GM23338 (cell line): ENCODE data around the gene TBL3. TPM values are rescaled to one million over a fixed set of nuclear protein-coding genes. Genes with fewer than 3 reads are reported as not detected.
"Not testable (repeated sequence)": the region's sequence is repeated elsewhere in the genome, so short reads cannot be mapped to it uniquely, and the experiment has no call there.

Experiments used
- ATAC-seq: fragments of 200-7000 bp; cut with Tn5 transposase; 3 replicates; pipeline ENCODE4 v1.9.1; 2020
- DNase-seq: peaks from one replicate; pipeline ENCODE4 v3.0.0-alpha.2; 2015; ENCODE audit warnings: low spot score
- H2AFZ ChIP-seq: fragments of 200-600 bp; sonication (generic); 2 replicates; pipeline ENCODE4 v1.8.0; 2016; ENCODE audit warnings: antibody characterized with exemption, mild to moderate bottlenecking, moderate library complexity
- H3F3A ChIP-seq: fragments of 200-600 bp; sonication (generic); replicated peaks from 2 replicates; pipeline ENCODE4 v1.8.0; 2017; ENCODE audit warnings: antibody characterized with exemption, mixed run types, low read depth
- H3K27ac ChIP-seq: fragments of 200-600 bp; sonication (generic); 2 replicates; pipeline ENCODE4 v1.6.1; 2016; ENCODE audit warnings: low read depth
- H3K27me3 ChIP-seq: fragments of 200-600 bp; sonication (generic); 2 replicates; pipeline ENCODE4 v1.8.0; 2016; ENCODE audit warnings: mild to moderate bottlenecking, mixed run types, moderate library complexity; ENCODE audit not compliant: insufficient read depth
- H3K36me3 ChIP-seq: fragments of 200-600 bp; sonication (generic); 2 replicates; pipeline ENCODE4 v1.8.0; 2016; ENCODE audit warnings: mild to moderate bottlenecking; ENCODE audit not compliant: insufficient read depth
- H3K4me1 ChIP-seq: fragments of 200-600 bp; sonication (generic); 2 replicates; pipeline ENCODE4 v1.8.0; 2016; ENCODE audit warnings: mild to moderate bottlenecking, moderate library complexity; ENCODE audit not compliant: insufficient read depth
- H3K4me2 ChIP-seq: fragments of 200-600 bp; sonication (generic); 2 replicates; pipeline ENCODE4 v1.7.1; 2017; ENCODE audit warnings: mixed run types
- H3K4me3 ChIP-seq: fragments of 200-600 bp; sonication (generic); 2 replicates; pipeline ENCODE4 v1.6.1; 2016; ENCODE audit warnings: mixed run types
- H3K79me2 ChIP-seq: fragments of 200-600 bp; sonication (generic); replicated peaks from 2 replicates; pipeline ENCODE4 v1.8.0; 2017; ENCODE audit warnings: mild to moderate bottlenecking; ENCODE audit not compliant: insufficient read depth
- H3K9me2 ChIP-seq: fragments of 200-600 bp; sonication (generic); 2 replicates; pipeline ENCODE4 v1.8.0; 2017; ENCODE audit not compliant: insufficient read depth
- H4K20me1 ChIP-seq: fragments of 200-600 bp; sonication (generic); replicated peaks from 2 replicates; pipeline ENCODE4 v1.8.0; 2017; ENCODE audit warnings: mild to moderate bottlenecking; ENCODE audit not compliant: insufficient read depth
- H3K27ac Mint-ChIP-seq: 2 replicates; pipeline ENCODE4 v1.8.0; 2020; ENCODE audit warnings: inconsistent platforms, mild to moderate bottlenecking, moderate library complexity, mixed read lengths
- H3K27me3 Mint-ChIP-seq: 3 replicates; pipeline ENCODE4 v1.8.0; 2022; ENCODE audit warnings: low read depth, mild to moderate bottlenecking, moderate library complexity, mixed read lengths, inconsistent platforms; ENCODE audit not compliant: insufficient read depth, poor library complexity
- H3K36me3 Mint-ChIP-seq: 3 replicates; pipeline ENCODE4 v1.8.0; 2021; ENCODE audit warnings: low read depth, mild to moderate bottlenecking, inconsistent platforms, moderate library complexity, mixed read lengths
- H3K4me1 Mint-ChIP-seq: 3 replicates; pipeline ENCODE4 v1.8.0; 2020; ENCODE audit warnings: mild to moderate bottlenecking, inconsistent platforms, mixed read lengths
- H3K4me3 Mint-ChIP-seq: 3 replicates; pipeline ENCODE4 v1.8.0; 2021; ENCODE audit warnings: moderate library complexity, mild to moderate bottlenecking, inconsistent platforms, mixed read lengths
- H3K9me3 Mint-ChIP-seq: 3 replicates; pipeline ENCODE4 v1.8.0; 2020; ENCODE audit warnings: moderate library complexity, mild to moderate bottlenecking, inconsistent platforms, mixed read lengths
- EZH2 ChIP-seq: fragments of 200-600 bp; sonication (generic); IDR thresholded peaks from one replicate; pipeline ENCODE4 v1.8.0; 2017; ENCODE audit warnings: antibody characterized with exemption, mild to moderate bottlenecking, low read depth; ENCODE audit not compliant: unreplicated experiment
- POLR2AphosphoS5 ChIP-seq: IDR thresholded peaks from 2 replicates; pipeline ENCODE4 v1.6.1; 2016; ENCODE audit warnings: antibody characterized with exemption, low read depth
- ZNF331 ChIP-seq: fragments of 250-450 bp; sonication (Bioruptor Pico); IDR thresholded peaks from 2 replicates; pipeline ENCODE4 v1.5.0; 2020; ENCODE audit warnings: low read depth, mild to moderate bottlenecking, moderate library complexity
- polyA plus RNA-seq: library from polyadenylated mRNA; unstranded; fragments of >200 nt; fragmentation: Nextera tagmentation; extraction: Ambion mirVana; gene quantifications from 2 replicates; pipeline ENCODE4 v1.2.1, GENCODE V29; 2016
- total RNA-seq: library from RNA; depleted of rRNA; stranded (reverse); fragments of >200 nt; shearing (Covaris generic); gene quantifications from 2 replicates; pipeline ENCODE4 v1.2.3, GENCODE V29; 2014
- TF ChIP-seq, protein P1 (sequence below): IDR thresholded peaks from 2 replicates; pipeline ENCODE4 v1.6.1; 2016; ENCODE audit warnings: antibody characterized with exemption
- TF ChIP-seq, protein P2 (sequence below): IDR thresholded peaks from one replicate; pipeline ENCODE4 v1.6.1; 2018; ENCODE audit warnings: antibody characterized with exemption; ENCODE audit not compliant: unreplicated experiment

Gene TBL3
- total and polyA plus RNA-seq, 2 experiments from 2014 or later: 67.0 to 157 TPM

DNA sequence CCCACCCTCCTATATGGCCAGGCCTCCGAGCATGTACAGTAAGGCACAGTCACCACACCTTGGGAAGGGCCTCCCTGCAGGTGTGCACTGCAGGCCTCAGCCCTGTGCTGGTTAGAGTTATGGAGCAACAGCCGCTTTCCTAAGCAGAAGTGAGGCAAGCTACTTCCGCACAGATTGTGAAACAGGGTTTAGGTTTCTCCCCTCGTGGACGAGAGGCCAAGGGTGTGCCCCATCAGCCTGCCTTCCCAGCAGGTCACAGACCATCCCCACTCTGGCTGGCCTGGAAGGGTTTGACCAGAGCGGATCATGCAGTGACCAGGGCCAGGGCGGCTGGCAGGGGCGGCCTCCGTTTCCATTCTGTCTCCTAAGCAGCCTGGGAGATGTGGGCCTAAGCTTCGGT, 33.5 kb upstream of the TBL3 start:
- Histone ChIP-seq H3K4me2 (no peak overlapping the region), H3K27me3 (no peaks in the 10 kb centered on the region), H3F3A (0 out of 2 replicates have a peak, but pooled peaks cover 8% of the 10 kb centered on the region), H2AFZ (no peak overlapping the region), H3K79me2 (no peaks in the 10 kb centered on the region), H3K36me3 (no peaks in the 10 kb centered on the region), H3K27ac (no peak overlapping the region), H4K20me1 (no peaks in the 10 kb centered on the region; the same call in 1 of the 2 replicates), H3K4me1 (peaks cover 9% of the 10 kb centered on the region; the same call in 1 of the 2 replicates), H3K4me3 (no peak overlapping the region), H3K9me2 (no peaks in the 10 kb centered on the region)
- ATAC-seq (no peak), DNase-seq (no peak)
- Mint-ChIP-seq H3K4me1 (peaks cover 8% of the 10 kb centered on the region), H3K27me3 (peaks cover 8% of the 10 kb centered on the region), H3K36me3 (peaks cover 16% of the 10 kb centered on the region), H3K4me3 (no peak overlapping the region), H3K27ac (no peak overlapping the region), H3K9me3 (no peaks in the 10 kb centered on the region)
- TF ChIP-seq POLR2AphosphoS5: no peak
- TF ChIP-seq, protein P1, sequence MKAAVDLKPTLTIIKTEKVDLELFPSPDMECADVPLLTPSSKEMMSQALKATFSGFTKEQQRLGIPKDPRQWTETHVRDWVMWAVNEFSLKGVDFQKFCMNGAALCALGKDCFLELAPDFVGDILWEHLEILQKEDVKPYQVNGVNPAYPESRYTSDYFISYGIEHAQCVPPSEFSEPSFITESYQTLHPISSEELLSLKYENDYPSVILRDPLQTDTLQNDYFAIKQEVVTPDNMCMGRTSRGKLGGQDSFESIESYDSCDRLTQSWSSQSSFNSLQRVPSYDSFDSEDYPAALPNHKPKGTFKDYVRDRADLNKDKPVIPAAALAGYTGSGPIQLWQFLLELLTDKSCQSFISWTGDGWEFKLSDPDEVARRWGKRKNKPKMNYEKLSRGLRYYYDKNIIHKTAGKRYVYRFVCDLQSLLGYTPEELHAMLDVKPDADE: no peak
- TF ChIP-seq, protein P2, sequence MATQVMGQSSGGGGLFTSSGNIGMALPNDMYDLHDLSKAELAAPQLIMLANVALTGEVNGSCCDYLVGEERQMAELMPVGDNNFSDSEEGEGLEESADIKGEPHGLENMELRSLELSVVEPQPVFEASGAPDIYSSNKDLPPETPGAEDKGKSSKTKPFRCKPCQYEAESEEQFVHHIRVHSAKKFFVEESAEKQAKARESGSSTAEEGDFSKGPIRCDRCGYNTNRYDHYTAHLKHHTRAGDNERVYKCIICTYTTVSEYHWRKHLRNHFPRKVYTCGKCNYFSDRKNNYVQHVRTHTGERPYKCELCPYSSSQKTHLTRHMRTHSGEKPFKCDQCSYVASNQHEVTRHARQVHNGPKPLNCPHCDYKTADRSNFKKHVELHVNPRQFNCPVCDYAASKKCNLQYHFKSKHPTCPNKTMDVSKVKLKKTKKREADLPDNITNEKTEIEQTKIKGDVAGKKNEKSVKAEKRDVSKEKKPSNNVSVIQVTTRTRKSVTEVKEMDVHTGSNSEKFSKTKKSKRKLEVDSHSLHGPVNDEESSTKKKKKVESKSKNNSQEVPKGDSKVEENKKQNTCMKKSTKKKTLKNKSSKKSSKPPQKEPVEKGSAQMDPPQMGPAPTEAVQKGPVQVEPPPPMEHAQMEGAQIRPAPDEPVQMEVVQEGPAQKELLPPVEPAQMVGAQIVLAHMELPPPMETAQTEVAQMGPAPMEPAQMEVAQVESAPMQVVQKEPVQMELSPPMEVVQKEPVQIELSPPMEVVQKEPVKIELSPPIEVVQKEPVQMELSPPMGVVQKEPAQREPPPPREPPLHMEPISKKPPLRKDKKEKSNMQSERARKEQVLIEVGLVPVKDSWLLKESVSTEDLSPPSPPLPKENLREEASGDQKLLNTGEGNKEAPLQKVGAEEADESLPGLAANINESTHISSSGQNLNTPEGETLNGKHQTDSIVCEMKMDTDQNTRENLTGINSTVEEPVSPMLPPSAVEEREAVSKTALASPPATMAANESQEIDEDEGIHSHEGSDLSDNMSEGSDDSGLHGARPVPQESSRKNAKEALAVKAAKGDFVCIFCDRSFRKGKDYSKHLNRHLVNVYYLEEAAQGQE: no peak
- no peak for TF ChIP-seq ZNF331 (CRISPR knock-in tag)
- no peak for TF ChIP-seq EZH2

DNA sequence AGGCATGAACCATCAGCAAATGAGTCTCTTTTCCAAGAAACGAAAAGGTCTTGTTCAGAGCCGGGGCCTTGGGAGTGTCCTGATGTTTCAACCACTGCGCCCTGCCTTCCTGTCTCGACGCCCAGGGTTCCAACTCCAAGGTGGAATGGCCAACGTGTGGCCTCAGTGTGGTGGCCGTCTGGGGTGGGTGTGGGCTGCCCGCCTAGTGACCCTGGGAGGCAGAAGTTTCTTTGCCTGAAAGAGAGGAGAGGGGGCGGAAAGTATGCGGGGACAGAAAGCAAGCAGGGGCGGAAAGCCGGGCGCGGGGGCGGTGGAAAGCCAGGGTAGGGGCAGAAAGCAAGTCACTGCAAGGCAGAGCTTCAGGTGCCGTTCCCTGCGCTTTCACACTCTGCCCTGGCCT, 32.9 kb upstream of the TBL3 start:
- Histone ChIP-seq H4K20me1 (no peaks in the 10 kb centered on the region; the same call in 1 of the 2 replicates), H3K27ac (no peak overlapping the region), H3K4me3 (no peak overlapping the region), H3K9me2 (no peaks in the 10 kb centered on the region), H3K36me3 (no peaks in the 10 kb centered on the region), H3K4me1 (peaks cover 14% of the 10 kb centered on the region; the same call in 1 of the 2 replicates), H3F3A (0 out of 2 replicates have a peak, but pooled peaks cover 8% of the 10 kb centered on the region), H3K27me3 (no peaks in the 10 kb centered on the region), H3K4me2 (no peak overlapping the region), H3K79me2 (no peaks in the 10 kb centered on the region), H2AFZ (no peak overlapping the region)
- peaks cover 6% of the 10 kb centered on the region for H3K27me3 Mint-ChIP-seq
- ATAC-seq (no peak), DNase-seq (no peak)
- no peak overlapping the region for H3K27ac Mint-ChIP-seq
- TF ChIP-seq, protein P2: no peak
- TF ChIP-seq, protein P1: no peak
- H3K9me3 Mint-ChIP-seq: no peaks in the 10 kb centered on the region
- H3K4me3 Mint-ChIP-seq: no peak overlapping the region
- peaks cover 16% of the 10 kb centered on the region for H3K36me3 Mint-ChIP-seq
- H3K4me1 Mint-ChIP-seq: peaks cover 11% of the 10 kb centered on the region

DNA sequence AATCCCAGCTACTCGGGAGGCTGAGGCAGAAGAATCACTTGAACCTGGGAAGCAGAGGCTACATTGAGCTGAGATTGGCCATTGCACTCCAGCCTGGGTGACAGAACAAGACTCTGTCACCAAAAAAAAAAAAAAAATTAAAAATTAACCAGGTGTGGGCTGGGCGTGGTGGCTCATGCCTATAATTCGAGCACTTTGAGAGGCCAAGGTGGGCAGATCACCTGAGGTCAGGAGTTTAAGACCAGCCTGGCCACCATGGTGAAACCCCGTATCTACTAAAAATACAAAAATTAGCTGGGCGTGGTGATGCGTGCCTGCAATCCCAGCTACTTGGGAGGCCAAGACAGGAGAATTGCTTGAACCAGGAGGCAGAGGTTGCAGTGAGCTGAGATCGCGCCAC, 32.0 kb upstream of the TBL3 start:
- not testable (repeated sequence) for H3K27ac ChIP-seq, H3K27ac Mint-ChIP-seq, DNase-seq, H3K4me3 Mint-ChIP-seq, H3K79me2 ChIP-seq, H3K4me3 ChIP-seq, H2AFZ ChIP-seq, H4K20me1 ChIP-seq, H3K27me3 ChIP-seq, H3K4me2 ChIP-seq, H3K9me3 Mint-ChIP-seq, H3K27me3 Mint-ChIP-seq, H3K36me3 ChIP-seq, H3K9me2 ChIP-seq, ATAC-seq
- peaks cover 16% of the 10 kb centered on the region for H3K36me3 Mint-ChIP-seq
- 0 out of 2 replicates have a peak, but pooled peaks cover 10% of the 10 kb centered on the region for H3F3A ChIP-seq
- H3K4me1 Mint-ChIP-seq: peaks cover 20% of the 10 kb centered on the region
- peaks cover 15% of the 10 kb centered on the region; the same call in 1 of the 2 replicates for H3K4me1 ChIP-seq
